HG02852 (cell line): ENCODE measurements around the gene NPIPA5.
"Not testable (repeated sequence)": the region's sequence is repeated elsewhere in the genome, so short reads cannot be mapped to it uniquely, and the experiment has no call there.

Experiments used
- ATAC-seq: cut with Tn5 transposase; IDR thresholded peaks from one replicate; pipeline ENCODE4 v1.9.1; 2021; ENCODE audit warnings: mild to moderate bottlenecking, moderate library complexity; ENCODE audit not compliant: unreplicated experiment

NPIPA5 gene

DNA sequence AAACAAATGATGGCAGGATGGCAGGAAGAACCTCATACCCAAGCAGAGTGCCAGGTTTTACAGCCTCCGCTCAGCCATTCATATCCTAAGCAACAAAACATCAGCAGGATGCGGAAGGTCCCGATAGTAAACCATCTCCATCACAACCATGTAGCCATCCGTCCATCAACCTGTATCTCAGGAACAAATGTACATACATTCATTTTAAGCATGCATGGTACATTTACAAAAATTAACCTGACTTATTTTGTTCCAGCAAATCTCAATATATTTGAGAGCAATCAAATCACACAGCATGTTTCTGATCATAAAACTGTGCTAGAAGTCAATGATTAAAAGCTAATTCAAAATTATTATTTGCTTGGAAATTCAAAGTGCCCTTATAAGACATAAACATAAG, at the start of gene NPIPA5:
Gene NPIPA5, minus strand, starts transcription at position 101 of the 400 bp plus-strand sequence. Its CDS starts 0 bp downstream, at position 101.
- ATAC-seq: not testable (repeated sequence)

DNA sequence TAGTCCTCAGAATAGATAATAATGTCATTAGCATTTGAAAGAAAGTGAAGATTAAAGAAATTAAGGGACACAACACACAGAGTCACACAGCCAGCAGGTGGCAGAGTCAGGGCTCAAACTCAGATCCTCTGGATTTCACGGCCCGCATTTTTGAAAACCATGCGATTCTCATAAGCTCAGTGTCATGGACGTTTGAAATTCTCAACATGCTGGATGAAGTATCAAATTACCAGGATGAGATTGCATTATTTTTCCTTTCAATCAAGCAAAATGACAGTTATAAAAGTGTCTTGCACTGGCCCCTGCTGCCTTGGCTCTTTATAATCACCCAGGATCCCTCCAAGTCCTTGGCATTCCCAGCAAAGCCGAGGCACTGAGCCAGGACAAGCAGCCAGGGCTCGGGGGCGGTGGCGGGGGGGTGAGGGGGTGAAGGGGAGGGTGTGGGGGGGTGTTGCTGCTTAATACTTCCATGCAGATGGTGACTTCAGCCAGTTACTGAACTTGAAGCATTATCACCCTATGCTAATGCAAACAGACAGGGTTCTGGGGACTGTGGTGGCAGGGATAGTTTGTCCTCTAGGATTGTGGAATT, 49.6 kb upstream of the NPIPA5 start:
- no peak for ATAC-seq

DNA sequence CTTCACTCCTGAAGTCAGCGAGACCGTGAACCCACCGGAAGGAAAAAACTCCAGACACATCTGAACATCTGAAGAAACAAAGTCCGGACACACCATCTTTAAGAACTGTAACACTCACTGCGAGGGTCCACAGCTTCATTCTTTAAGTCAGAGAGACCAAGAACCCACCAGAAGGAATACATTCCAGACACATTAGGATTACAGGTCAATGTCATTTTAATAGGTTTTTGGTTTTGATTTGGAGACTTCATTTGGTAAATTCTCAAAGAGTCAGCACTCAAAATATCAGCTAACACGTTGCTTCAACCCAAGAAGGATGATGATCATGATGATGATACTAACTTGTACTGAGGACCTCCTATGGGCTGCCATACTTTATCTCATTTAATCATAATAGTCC, 48.7 kb upstream of the NPIPA5 start:
- ATAC-seq: no peak

- no peak for ATAC-seq
These were observed 47.8 kb upstream of the NPIPA5 start for GRCh38 chr16:15425861-15426260.

DNA sequence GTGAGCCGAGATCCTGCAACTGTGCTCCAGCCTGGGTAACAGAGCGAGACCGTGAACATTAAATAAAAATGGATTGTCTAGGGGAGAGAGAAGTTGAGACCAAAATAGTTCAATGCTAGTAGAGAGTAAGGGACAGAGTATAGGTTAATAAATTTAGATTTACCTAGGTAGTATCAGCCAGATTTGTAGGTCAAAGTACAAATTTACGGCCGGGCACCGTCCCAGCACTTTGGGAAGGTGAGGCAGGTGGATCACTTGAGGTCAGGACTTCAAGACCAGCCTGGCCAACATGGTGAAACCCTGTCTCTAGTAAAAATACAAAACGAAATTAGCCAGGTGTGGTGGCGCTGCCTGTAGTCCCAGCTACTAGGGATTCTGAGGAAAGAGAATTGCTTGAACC, 44.1 kb upstream of the NPIPA5 start:
- ATAC-seq: no peak

DNA sequence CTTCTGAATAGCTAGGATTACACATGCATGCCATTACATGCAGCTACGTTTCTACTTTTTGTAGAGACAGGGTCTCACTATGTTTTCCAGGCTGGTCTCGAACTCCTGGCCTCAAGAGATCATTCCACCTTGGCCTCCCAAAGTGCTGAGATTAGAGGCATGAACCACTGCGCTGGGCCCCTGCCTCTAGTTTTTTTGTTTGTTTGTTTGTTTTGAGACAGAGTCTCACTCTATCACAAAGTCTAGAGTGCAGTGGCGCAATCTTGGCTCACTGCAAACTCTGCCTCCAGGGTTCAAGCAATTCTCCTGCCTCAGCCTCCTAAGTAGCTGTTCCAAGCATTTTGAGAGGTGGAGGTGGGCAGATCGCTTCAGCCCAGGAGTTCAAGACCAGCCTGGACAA, 43.6 kb upstream of the NPIPA5 start:
- not testable (repeated sequence) for ATAC-seq

- no peak for ATAC-seq
These were observed 40.1 kb upstream of the NPIPA5 start for GRCh38 chr16:15418206-15418605.

- ATAC-seq: no peak
These were observed 39.1 kb upstream of the NPIPA5 start for GRCh38 chr16:15417197-15417596.

GRCh38 chr16:15415511-15415985, 37.5 kb upstream of the NPIPA5 start:
- no peak for ATAC-seq

DNA sequence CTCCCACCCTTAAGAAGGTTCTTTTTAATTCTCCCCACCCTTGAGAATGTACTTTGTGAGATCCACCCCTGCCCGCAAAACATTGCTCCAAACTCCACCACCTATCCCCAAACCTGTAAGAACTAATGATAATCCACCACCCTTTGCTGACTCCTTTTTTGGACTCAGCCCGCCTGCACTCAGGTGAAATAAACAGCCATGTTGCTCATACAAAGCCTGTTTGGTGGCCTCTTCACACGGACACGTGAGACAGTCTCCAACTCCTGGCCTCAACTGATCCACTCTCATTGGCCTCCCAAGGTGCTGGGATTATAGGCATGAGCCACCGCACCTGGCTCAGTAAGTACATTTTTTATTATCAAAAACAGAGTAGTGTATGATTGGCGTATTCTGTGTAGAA, 31.4 kb upstream of the NPIPA5 start:
- ATAC-seq: not testable (repeated sequence)

GRCh38 chr16:15407756-15408155, 29.7 kb upstream of the NPIPA5 start:
- not testable (repeated sequence) for ATAC-seq

- ATAC-seq: no peak
These were observed 26.7 kb upstream of the NPIPA5 start for GRCh38 chr16:15404792-15405191.

GRCh38 chr16:15404091-15404490, 26.0 kb upstream of the NPIPA5 start:
- not testable (repeated sequence) for ATAC-seq

GRCh38 chr16:15403392-15403995, 25.4 kb upstream of the NPIPA5 start:
- no peak for ATAC-seq

- no peak for ATAC-seq
These were observed 23.9 kb upstream of the NPIPA5 start for GRCh38 chr16:15401972-15402371.

DNA sequence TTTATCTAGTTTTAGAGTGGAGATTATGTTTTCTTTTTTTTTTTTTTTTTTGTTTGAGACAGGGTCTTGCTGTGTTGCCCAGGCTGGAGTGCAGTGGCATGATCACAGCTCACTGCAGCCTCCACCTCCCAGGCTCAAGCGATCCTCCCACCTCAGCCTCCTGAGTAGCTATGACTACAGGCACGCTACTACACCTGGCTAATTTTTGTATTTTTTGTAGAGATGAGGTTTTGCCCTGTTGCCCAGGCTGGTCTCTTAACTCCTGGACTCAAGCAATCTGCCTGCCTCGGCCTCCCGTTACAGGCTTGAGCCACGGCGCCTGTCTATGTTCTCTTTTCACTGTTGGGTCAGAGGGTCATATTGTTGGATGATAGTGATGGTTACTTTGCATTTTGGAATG, 22.2 kb upstream of the NPIPA5 start:
- ATAC-seq: not testable (repeated sequence)

- ATAC-seq: no peak
These were observed 21.2 kb upstream of the NPIPA5 start for GRCh38 chr16:15399317-15399716.

GRCh38 chr16:15398618-15399316, 20.7 kb upstream of the NPIPA5 start:
- no peak for ATAC-seq

DNA sequence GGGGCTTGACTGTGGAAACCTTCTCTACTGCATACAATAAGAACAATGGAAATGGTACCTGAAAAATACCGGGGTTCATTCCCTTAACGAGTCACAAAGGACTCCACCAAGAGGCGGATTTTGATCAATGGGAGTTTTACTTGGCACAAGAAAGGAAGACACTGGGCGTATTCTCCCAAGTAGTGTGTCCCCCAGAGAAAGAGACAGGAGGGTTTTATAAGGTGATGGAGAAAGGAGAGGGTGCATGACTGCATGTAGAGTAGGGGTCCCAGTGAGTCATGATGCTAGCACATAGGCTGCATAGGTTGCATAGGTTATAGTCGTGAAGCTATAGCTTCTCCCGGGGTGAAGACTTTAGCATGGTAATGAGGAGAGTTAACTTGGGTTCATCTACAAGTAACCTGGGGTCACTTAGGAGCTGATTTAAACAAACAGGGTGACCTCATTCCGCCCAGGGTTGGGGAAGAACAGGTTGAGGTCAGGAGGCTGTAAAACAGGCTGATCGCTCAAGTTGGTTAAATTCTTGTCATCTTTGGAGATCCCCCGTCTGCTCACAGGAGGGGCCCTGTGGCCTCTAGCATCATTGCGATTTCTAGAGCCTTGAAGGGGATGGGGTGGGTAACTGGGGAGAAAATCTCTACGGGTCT, 19.0 kb upstream of the NPIPA5 start:
- ATAC-seq: no peak

- ATAC-seq: not testable (repeated sequence)
These were observed 18.4 kb upstream of the NPIPA5 start for GRCh38 chr16:15396509-15396829.

DNA sequence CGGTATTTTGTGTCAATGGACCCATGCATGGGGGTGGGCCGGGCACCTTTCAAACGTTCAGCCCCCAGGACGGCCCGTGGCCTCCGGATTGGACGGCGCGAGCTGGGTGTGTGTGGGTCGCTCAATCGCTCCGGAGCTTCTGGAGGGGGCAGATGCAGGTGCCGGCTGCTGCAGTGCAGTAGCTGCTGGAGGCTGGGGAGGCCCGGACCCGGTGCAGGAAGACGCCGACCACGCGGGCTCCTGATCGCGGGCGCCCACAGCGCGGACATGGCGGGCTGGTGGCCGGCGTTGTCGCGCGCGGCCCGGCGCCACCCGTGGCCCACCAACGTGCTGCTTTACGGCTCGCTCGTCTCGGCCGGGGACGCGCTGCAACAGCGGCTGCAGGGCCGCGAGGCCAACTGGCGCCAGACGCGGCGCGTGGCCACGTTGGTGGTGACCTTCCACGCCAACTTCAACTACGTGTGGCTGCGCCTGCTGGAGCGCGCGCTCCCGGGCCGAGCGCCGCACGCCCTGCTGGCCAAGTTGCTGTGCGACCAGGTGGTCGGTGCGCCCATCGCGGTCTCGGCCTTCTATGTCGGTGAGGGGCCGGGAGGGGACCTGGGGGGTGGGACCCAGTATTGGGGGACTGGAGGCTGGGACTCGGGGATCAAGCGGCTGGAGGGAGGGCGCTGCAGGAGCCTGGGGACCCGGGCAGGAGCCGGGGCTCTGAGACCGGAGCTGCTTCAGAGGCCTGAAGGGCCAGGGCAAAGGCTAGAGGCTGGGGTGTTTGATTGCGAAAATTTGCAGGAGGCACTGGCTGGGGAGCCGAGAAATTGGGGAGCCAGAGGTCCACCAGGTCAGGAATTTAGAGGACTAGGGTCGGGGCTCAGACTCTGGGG, 17.8 kb upstream of the NPIPA5 start, which contains the start of gene MPV17L:
Gene MPV17L, plus strand, starts transcription at position 124 of the 878 bp plus-strand sequence. Its CDS starts 144 bp downstream, at position 268.
- ATAC-seq: not testable (repeated sequence)
